Upper lobe of left lung (tissue), 6 donors: Measurements from ENCODE around the gene DUSP19. TPM values are rescaled to one million over a fixed set of nuclear protein-coding genes. Genes with fewer than 3 reads are reported as not detected.

Experiments used
- ATAC-seq, 2 donors: fragments of 200-7000 bp; cut with Tn5 transposase; one replicate each; pipeline ENCODE4 v1.9.1; 2022; ENCODE audit warnings: mild to moderate bottlenecking in 2 of 2, moderate library complexity in 2 of 2; ENCODE audit not compliant: low FRiP score in 2 of 2
- DNase-seq, 2 donors: peaks; one replicate each; pipeline ENCODE4 v3.0.0-alpha.2; 2019 to 2020
- H3K27ac ChIP-seq, 4 donors: fragments of 200-600 bp; sonication (generic); one replicate each; pipeline ENCODE4 v1.5.1; 2016 to 2019
- H3K27me3 ChIP-seq, 4 donors: fragments of 200-600 bp; sonication (generic); one replicate each; pipeline ENCODE4 v1.5.1; 2017 to 2019
- H3K36me3 ChIP-seq, 4 donors: fragments of 200-600 bp; sonication (generic); one replicate each; pipeline ENCODE4 v1.5.1; 2016 to 2019
- H3K4me1 ChIP-seq, 4 donors: fragments of 200-600 bp; sonication (generic); one replicate each; pipeline ENCODE4 v1.5.1; 2018 to 2019
- H3K4me3 ChIP-seq, 4 donors: fragments of 200-600 bp; sonication (generic); one replicate each; pipeline ENCODE4 v1.5.1; 2017 to 2019; ENCODE audit warnings: mild to moderate bottlenecking in 2 of 4, moderate library complexity in 1 of 4
- H3K9me3 ChIP-seq, 4 donors: fragments of 200-600 bp; sonication (generic); one replicate each; pipeline ENCODE4 v1.5.1; 2018 to 2019
- EP300 ChIP-seq, 4 donors: sonication (generic); formaldehyde crosslinking; IDR thresholded peaks; one replicate each; pipeline ENCODE4 v1.5.1; 2017; ENCODE audit warnings: antibody characterized with exemption in 4 of 4, control low read depth in 2 of 4
- POLR2A ChIP-seq, 4 donors: fragments of 450-650 bp; IDR thresholded peaks; one replicate each; pipeline ENCODE4 v1.5.1; 2016 to 2017; ENCODE audit warnings: antibody characterized with exemption in 4 of 4, mild to moderate bottlenecking in 2 of 4
- POLR2AphosphoS5 ChIP-seq, 2 donors: sonication (generic); formaldehyde crosslinking; IDR thresholded peaks; one replicate each; pipeline ENCODE4 v1.5.1; 2017; ENCODE audit warnings: antibody characterized with exemption in 2 of 2
- WGBS, 2 donors: methylation state at CpG; one replicate each; pipeline ENCODE4 v1.1.5; 2017 to 2018; 5-methylcytosine and 5-hydroxymethylcytosine counted together
- total RNA-seq, 6 donors: library from RNA; depleted of rRNA in 4 of 6; stranded (reverse); fragments of >200 nt in 4 of 6; gene quantifications; one replicate each; pipeline versions ENCODE4 v1.1.0 to v1.2.1, GENCODE V29; 2016 to 2021
- TF ChIP-seq, protein P1 (sequence below), 6 experiments: fragments of 450-650 bp in 4 of 6; fragments of 200-600 bp in 2 of 6; sonication (generic) in 2 of 6; IDR thresholded peaks; one replicate each; pipeline ENCODE4 v1.5.1; 2016 to 2019; ENCODE audit warnings: antibody characterized with exemption in 6 of 6
- donor health status: DM: no; HTN: no; CAD: no; lungs with moderate emphysema.
- donor health status: DM: no; HTN: yes; CAD: no; lungs with severe emphysema.

The DUSP19 gene
- total RNA-seq, 6 donors from 2014 or later = 1.00 to 3.5 (median 1.5) TPM

DNA sequence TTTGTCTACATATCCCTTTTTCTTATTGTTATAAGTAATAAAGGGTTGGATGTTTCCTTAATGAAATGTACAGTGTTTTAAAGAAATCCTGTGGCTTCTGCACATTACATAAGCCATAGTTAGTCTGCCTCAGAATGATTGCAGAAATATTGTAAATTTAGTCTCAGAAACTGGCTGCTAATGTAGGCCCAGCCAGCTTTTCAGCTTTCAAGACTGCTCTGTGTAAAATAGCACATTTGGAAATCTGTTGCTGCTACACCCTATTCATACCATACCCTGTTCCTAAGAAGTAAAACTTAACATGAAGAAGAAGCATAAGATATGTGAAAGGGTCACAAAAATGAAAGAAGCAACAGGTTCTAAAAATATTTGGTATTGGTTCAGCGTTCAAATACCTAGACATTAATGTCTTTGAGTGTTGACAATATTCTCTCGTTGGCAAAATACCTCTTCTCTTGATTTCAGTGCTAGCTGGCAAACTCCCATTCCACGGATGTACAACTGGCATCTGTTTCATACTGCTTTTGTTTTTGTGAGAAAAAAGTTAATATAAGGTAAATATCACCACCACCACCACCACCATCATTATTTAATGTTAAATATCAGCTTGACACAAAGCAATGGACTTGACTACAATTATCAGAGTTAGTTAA is 21.1 kb upstream of the DUSP19 start:
- Histone ChIP-seq H3K27ac (no peak overlapping the region), H3K27me3 (no peaks in the 10 kb centered on the region), H3K9me3 (no peaks in the 10 kb centered on the region), H3K4me3 (no peak overlapping the region), H3K4me1 (peaks cover 0 to 4% (median 0%) of the 10 kb centered on the region in 4 donors), H3K36me3 (no peaks in the 10 kb centered on the region)
- DNase-seq = no peak
- ATAC-seq = no peak
- no peak for TF ChIP-seq POLR2AphosphoS5 (IDR thresholded peaks at IDR 0.05)
- TF ChIP-seq EP300 (IDR thresholded peaks at IDR 0.05) = no peak
- TF ChIP-seq, protein P1, sequence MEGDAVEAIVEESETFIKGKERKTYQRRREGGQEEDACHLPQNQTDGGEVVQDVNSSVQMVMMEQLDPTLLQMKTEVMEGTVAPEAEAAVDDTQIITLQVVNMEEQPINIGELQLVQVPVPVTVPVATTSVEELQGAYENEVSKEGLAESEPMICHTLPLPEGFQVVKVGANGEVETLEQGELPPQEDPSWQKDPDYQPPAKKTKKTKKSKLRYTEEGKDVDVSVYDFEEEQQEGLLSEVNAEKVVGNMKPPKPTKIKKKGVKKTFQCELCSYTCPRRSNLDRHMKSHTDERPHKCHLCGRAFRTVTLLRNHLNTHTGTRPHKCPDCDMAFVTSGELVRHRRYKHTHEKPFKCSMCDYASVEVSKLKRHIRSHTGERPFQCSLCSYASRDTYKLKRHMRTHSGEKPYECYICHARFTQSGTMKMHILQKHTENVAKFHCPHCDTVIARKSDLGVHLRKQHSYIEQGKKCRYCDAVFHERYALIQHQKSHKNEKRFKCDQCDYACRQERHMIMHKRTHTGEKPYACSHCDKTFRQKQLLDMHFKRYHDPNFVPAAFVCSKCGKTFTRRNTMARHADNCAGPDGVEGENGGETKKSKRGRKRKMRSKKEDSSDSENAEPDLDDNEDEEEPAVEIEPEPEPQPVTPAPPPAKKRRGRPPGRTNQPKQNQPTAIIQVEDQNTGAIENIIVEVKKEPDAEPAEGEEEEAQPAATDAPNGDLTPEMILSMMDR (IDR thresholded peaks at IDR 0.05) = no peak
- no peak for TF ChIP-seq POLR2A (IDR thresholded peaks at IDR 0.05)
- 55 to 60% methylated on average over 3 of the region's 3 CpGs for WGBS, 2 donors

DNA sequence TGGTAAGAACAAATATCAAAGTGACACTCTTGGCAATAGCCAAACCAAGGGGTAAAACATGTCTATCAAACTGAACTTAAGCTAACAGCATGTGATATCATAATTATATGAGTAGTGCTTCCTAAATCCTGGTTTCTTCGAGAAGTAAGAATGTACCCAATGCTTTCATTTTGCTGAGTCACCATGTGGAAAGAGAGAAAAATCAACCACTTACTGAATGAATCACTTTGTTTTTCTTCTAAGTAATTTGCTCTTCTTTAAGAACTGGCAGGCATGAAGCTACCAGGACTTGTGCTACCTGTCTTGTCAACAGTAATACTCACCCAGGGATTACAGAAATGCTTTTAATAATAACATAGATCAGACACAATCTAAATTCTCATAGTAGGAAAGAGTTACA is 19.0 kb upstream of the DUSP19 start:
- Histone ChIP-seq H3K4me1 (peaks cover 0 to 4% (median 0%) of the 10 kb centered on the region in 4 donors), H3K36me3 (no peaks in the 10 kb centered on the region), H3K27ac (no peak overlapping the region), H3K9me3 (no peaks in the 10 kb centered on the region), H3K27me3 (no peaks in the 10 kb centered on the region), H3K4me3 (no peak overlapping the region)
- TF ChIP-seq POLR2AphosphoS5 (IDR thresholded peaks at IDR 0.05) (no peak), EP300 (IDR thresholded peaks at IDR 0.05) (no peak), POLR2A (IDR thresholded peaks at IDR 0.05) (no peak)
- TF ChIP-seq, protein P1 (IDR thresholded peaks at IDR 0.05) = no peak
- no peak for ATAC-seq
- DNase-seq = no peak
- WGBS, 2 donors = 31 to 38% methylated on average over 1 of the region's 1 CpG

DNA sequence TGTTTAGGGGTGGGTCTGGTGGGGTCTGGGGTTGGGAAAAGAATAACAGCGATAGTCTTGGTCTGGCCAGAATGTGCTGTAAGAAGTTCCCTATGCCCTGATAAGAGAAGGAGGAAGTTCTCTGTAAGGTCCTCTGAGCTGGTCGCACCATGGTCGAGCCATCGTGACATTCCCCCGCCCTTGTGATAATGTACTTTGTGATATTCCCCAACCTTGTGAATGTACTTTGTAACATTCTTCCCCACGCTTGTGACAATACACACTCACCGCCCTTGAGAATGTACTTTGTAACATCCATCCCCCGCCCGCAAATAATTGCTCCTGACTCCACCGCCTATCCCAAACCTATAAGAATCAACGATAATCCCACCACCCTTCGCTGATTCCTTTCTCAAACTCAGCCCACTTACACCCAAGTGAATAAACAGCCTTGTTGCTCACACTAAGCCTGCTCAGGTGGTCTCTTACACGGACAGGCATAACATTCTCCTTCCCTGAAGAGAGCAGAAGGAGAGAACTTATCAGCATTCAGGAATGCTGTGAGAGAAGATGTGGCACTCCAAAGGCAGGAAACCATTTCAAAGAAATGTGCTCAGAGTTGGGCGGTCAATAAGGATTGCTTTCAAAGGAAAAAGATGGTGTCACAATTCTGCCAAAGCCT is 17.8 kb upstream of the DUSP19 start:
- ATAC-seq (no peak), DNase-seq (no peak)

DNA sequence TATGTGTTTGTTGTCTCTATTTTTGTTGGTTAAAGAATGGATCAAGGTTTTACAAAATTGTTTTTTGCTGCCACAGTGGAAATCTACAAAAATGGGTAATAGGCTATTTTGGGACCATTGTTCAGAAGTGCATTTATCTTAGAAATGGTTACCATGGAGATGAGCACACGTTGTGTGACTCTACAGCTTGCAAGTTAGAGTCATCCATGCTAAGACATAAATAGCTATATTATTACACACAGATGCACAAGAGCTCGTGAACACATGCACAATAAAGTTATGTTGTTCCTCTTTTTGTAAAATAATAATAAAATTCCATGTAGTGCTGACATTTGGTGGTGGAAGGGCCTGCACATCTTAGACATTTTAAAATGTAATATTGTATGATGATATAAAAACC is 15.5 kb upstream of the DUSP19 start:
- no peak overlapping the region for H3K27ac ChIP-seq
- no peak for ATAC-seq
- 36 to 51% methylated on average over 2 of the region's 2 CpGs for WGBS, 2 donors
- no peak for DNase-seq
- H3K36me3 ChIP-seq = no peaks in the 10 kb centered on the region
- no peaks in the 10 kb centered on the region for H3K9me3 ChIP-seq
- H3K27me3 ChIP-seq = no peaks in the 10 kb centered on the region
- no peaks in the 10 kb centered on the region for H3K4me1 ChIP-seq
- no peak overlapping the region for H3K4me3 ChIP-seq
- no peak for TF ChIP-seq POLR2A (IDR thresholded peaks at IDR 0.05)
- no peak for TF ChIP-seq EP300 (IDR thresholded peaks at IDR 0.05)
- TF ChIP-seq, protein P1 (IDR thresholded peaks at IDR 0.05) = no peak
- TF ChIP-seq POLR2AphosphoS5 (IDR thresholded peaks at IDR 0.05) = no peak

More for the DNA sequence above, 17.8 kb upstream of the DUSP19 start:
- Histone ChIP-seq H3K4me1 (peaks cover 0 to 4% (median 0%) of the 10 kb centered on the region in 4 donors), H3K27ac (no peak overlapping the region), H3K9me3 (no peaks in the 10 kb centered on the region), H3K27me3 (no peaks in the 10 kb centered on the region), H3K36me3 (no peaks in the 10 kb centered on the region), H3K4me3 (no peak overlapping the region)
- no peak for TF ChIP-seq EP300 (IDR thresholded peaks at IDR 0.05)
- no peak for TF ChIP-seq POLR2A (IDR thresholded peaks at IDR 0.05)
- TF ChIP-seq, protein P1 (IDR thresholded peaks at IDR 0.05) = no peak
- no peak for TF ChIP-seq POLR2AphosphoS5 (IDR thresholded peaks at IDR 0.05)
- WGBS, 2 donors = 90 to 95% methylated on average over 14 of the region's 14 CpGs
